ENCODE data around the gene PTPRE.

DNA sequence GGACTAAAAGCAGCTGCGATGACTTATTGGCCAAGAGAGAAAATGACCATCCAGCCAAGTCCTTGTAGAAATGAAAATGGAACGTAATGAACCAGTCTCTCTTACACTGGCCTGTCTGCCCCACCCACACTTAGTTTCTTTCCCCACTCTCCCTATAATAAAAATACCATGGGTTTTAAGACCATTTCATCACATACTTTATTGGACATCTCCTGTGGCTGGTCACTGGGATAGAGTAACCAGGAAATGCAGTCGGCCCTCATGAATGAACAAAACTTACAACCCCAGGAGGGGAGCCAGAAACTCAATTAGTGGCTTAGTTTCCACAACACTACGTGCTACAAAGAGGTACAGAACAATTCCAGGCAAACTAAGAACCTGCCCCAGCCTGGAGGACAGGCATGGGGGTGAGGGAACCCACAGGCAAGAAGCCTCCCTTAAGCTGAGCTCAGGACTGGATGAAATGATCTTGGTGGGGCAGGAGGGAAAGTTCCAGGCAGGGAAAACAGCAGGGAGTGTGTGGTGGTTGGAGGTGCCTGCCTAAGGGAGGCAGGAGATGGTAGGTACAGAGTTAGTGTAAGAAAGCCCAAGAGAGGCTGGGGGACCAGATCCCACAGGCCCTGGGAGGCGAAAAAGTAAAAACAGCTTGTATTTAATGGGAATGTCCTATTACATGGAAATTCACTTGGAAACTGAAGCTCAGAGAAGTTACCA is 189.7 kb downstream of the PTPRE start:
- TF ChIP-seq POLR2A (IDR thresholded peaks at IDR 0.05): no peak
- no peak for TF ChIP-seq CTCF (IDR thresholded peaks at IDR 0.05)

Data from right lobe of liver (tissue), 4 donors.